HG03521 (cell line): ENCODE results near the gene DGKG.

Experiments used
- ATAC-seq: cut with Tn5 transposase; IDR thresholded peaks from one replicate; pipeline ENCODE4 v1.9.1; 2021; ENCODE audit warnings: mild to moderate bottlenecking, moderate library complexity; ENCODE audit not compliant: unreplicated experiment

DGKG gene

DNA sequence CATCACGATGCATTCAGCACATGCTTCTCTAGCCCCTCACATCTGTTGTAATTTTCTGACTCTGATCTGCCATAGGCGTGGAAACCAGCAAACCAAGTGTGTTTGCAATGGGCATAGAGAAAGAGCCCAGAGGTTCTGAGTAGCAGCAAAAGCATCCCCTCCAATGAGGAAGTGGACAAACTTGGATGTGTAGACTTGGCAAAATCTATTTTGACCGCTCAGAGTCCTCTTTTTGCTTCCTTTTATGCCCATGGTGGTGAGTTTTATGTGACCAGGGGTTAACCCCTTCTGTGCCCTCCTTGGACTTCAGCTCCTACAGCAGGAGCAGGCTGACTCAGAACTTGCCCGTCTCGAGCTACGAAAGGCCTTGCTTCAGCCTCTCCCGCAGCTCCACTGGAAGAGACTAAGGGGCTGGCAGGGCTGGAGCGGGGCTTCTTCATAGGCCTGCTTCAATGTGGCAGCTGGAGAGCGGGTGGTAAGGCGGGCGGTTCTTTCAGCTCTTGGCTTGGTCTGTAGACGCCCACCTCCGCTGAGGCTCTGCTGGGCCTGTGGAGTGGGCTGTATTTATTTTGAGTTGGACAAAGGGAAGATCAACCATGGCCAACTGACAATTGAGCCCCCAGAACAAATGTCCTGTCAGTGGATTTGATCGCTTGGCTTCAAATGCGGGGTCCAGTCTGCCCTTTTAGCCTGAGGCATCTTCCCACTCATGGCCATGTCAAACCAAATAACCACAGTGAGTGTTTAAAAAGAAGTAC is 246.6 kb downstream of the DGKG start:
- no peak for ATAC-seq

DNA sequence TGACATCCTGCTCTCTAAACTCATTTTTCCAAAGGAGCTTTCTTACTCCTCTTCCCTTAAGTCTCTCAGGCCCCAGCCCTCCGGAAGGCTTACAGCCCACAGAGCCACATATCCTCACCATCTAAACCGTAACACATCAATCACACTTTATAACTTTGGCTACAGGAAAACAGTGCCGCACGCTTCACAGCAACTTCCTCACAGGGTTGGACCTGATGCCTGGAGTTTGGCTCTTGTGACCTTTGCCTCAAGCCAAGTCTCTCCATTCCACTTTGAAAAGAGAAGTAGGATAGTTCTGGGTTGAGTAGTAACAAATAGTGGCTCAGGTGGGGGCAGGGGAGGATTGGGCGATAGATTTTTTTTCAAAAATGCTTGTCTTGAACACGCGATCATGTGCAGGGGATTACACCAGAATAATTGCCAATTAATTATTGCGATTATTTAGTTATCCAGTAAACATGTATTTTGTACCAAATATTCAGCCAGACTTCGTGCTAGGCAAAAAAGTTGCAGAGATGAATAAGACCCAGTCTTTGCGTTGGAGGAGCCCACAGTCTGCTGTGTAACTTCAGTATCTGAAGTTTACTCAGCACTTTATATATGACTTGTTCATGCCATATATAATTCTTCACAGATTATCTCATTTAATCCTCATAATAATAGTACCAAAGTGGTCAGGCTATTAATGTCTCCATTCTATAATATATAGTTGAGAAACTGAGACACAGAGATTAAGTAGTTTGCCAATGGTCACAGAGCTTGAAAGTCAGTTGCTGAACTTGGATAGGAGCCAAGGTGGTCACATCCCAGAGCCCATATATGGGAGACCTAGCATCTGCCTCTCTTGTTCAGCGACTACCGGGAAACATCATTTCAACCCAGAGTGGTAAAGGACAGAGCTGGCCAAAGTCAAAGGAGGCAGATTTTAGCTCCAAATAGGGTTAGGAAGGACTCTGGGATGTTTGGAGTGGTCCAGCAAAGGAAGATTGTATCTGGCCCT is 250.8 kb downstream of the DGKG start:
- no peak for ATAC-seq

DNA sequence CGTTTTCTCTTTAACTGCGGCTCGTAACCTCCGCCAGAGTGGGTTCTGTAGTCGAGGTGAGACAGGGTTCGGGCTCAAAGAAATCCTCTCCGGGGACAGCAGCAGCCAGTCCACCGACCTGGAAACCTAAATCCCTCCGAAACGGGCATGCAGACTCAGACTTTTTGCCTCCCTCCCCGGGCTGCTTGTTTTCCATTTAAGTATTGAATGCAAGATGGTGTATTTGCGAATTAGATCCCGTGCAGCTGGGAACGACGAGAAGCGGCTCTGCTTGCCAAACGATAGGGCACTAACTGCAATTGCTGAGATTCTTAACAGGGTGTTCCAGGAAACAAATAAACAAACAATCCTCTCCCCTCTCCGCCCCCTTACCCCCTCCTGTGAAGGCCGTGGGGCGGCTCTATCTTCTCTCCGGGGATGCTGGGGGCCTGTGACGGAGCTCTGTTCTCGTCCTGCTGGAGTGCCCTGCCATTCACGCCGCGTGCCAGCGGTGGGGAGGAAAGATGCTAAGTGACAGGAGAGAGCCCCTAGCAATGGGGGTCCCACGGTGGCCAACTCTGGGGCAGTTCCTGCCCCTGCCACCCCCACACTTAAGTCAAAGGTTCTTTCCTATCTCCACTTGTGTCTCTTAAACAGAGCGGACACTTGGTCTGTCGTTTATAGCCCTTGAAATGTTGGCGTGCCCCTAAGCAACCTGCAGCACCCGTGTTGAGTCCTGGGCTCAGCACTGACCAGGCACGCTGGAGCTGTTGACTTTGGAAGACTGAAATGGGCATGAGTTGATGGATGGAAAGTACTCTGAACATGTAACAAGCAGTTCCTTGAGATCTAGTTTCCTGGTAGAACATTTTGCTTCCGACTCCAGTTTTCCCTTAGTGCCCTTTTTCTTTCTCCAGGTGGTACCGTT is 251.9 kb downstream of the DGKG start:
- ATAC-seq: no peak

GRCh38 chr3:186108941-186109865 is 252.8 kb downstream of the DGKG start, which contains the start of gene ETV5:
ETV5 (minus strand) TSS chr3:186109089; CDS start chr3:186105868, 3,221 bp downstream.
- peak; percentile 93 for ATAC-seq

GRCh38 chr3:186108106-186108940 is 253.7 kb downstream of the DGKG start:
- no peak for ATAC-seq

GRCh38 chr3:186107215-186108105 is 254.6 kb downstream of the DGKG start:
- no peak for ATAC-seq

DNA sequence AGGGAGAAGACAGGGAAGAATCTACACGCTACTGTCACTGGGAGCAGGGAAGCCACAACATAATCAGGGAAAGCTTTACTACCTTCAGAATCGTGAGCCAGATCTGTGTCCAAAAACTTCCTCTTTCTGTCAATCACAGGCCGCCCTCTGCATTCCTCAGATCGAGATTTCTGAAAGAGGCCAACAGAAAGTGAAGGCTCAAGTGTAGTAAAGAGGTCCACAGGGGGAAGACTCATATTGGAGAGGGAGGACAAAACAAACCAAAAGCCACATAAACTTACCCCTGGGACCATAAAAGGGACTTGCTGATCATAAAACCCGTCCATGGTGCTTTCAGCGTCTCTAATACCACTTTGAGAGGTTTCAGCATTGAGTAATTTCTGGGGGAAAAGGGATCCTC is 256.5 kb downstream of the DGKG start:
- no peak for ATAC-seq

DNA sequence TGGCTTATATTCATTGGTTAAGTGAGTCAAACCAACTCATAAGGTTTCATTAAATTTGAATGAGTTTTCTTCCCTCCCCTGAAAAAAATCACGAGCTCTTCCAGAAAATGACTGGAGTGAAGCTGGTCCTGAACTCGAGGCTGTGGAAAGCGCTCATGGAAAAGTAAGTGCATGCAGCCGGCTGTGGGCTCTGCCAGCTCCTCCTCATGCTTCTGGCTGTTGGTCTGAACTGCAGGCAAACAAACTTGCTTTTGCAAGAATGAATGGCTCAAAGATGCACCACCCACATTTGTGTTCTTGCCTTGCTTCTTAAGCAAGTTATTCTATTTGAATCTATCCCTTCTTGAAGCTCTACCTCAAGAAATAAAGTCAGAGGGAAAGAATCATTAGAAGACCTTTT is 259.3 kb downstream of the DGKG start:
- no peak for ATAC-seq

GRCh38 chr3:186100398-186100797 is 261.6 kb downstream of the DGKG start:
- ATAC-seq: no peak

- ATAC-seq: no peak
These were observed 262.9 kb downstream of the DGKG start for GRCh38 chr3:186099178-186099577.

GRCh38 chr3:186098740-186099139 is 263.3 kb downstream of the DGKG start:
- no peak for ATAC-seq

GRCh38 chr3:186097663-186098451 is 264.2 kb downstream of the DGKG start:
- ATAC-seq: no peak

GRCh38 chr3:186097317-186097662 is 264.7 kb downstream of the DGKG start:
- ATAC-seq: no peak
